CD4-positive, alpha-beta T cell (primary cell): ENCODE results near the gene FOXL2. TPM values are rescaled to one million over a fixed set of nuclear protein-coding genes. Genes with fewer than 3 reads are reported as not detected.

Source experiments
- ATAC-seq: fragments of 200-7000 bp; cut with Tn5 transposase; one replicate; pipeline ENCODE4 v1.10.0; 2022; ENCODE audit warnings: mild to moderate bottlenecking; ENCODE audit not compliant: poor library complexity
- CTCF ChIA-PET: fragments of 350-600 bp; sonication (Branson Sonifier 250); formaldehyde crosslinking; loops from one replicate; lab custom pipeline; 2021; ENCODE audit warnings: antibody characterized with exemption, inconsistent platforms; lab: Charles Lee
- POLR2A ChIA-PET: fragments of 350-600 bp; sonication (Branson Sonifier 250); formaldehyde crosslinking; loops from one replicate; lab custom pipeline; 2021; ENCODE audit warnings: antibody characterized with exemption, inconsistent platforms; lab: Charles Lee
- DNase-seq, 14 experiments: peaks; one replicate each; pipeline ENCODE4 v3.0.0-alpha.2; 2013 to 2020; ENCODE audit warnings: mixed read lengths in 2 of 14
- H3K27ac ChIP-seq, 2 donors: one replicate each; pipeline versions ENCODE4 v1.5.1 to v1.7.0; 2013; ENCODE audit warnings: low read length in 2 of 2, low read depth in 1 of 2, mild to moderate bottlenecking in 1 of 2
- H3K27me3 ChIP-seq, 2 experiments: 1 replicate in 1 of 2; 2 replicates in 1 of 2; pipeline versions ENCODE4 v1.6.1 to v1.7.0; 2013; ENCODE audit warnings: low read length in 2 of 2, control low read depth in 1 of 2, mild to moderate bottlenecking in 1 of 2, moderate library complexity in 1 of 2; ENCODE audit not compliant: insufficient read depth in 2 of 2, control insufficient read depth in 1 of 2
- H3K36me3 ChIP-seq: one replicate; pipeline ENCODE4 v1.6.1; 2013; ENCODE audit warnings: low read length, control low read depth; ENCODE audit not compliant: insufficient read depth
- H3K4me1 ChIP-seq: one replicate; pipeline ENCODE4 v1.6.1; 2013; ENCODE audit warnings: low read length, control low read depth; ENCODE audit not compliant: insufficient read depth
- H3K4me3 ChIP-seq: one replicate; pipeline ENCODE4 v1.5.1; 2013; ENCODE audit warnings: mild to moderate bottlenecking, low read length, moderate library complexity
- H3K9me3 ChIP-seq, 2 experiments: 1 replicate in 1 of 2; 2 replicates in 1 of 2; pipeline versions ENCODE4 v1.6.1 to v1.7.0; 2013; ENCODE audit warnings: low read length in 2 of 2, mild to moderate bottlenecking in 2 of 2, control low read depth in 1 of 2, moderate library complexity in 1 of 2; ENCODE audit not compliant: control insufficient read depth in 1 of 2, insufficient read depth in 1 of 2
- H3K27ac Mint-ChIP-seq: one replicate; pipeline ENCODE4 v1.8.0; 2020; ENCODE audit warnings: mixed read lengths
- H3K27me3 Mint-ChIP-seq: one replicate; pipeline ENCODE4 v1.8.0; 2021; ENCODE audit warnings: mixed read lengths
- H3K36me3 Mint-ChIP-seq: one replicate; pipeline ENCODE4 v1.8.0; 2021; ENCODE audit warnings: low read depth, mixed read lengths
- H3K4me1 Mint-ChIP-seq: one replicate; pipeline ENCODE4 v1.8.0; 2021; ENCODE audit warnings: low read depth, mixed read lengths
- H3K4me3 Mint-ChIP-seq: one replicate; pipeline ENCODE4 v1.8.0; 2020; ENCODE audit warnings: mild to moderate bottlenecking, mixed read lengths
- H3K9me3 Mint-ChIP-seq: one replicate; pipeline ENCODE4 v1.8.0; 2020; ENCODE audit warnings: mixed read lengths
- intact Hi-C, 2 experiments: fragments of 100-400 bp; cut with DNase I in 1 of 2; cut with micrococcal nuclease in 1 of 2; formaldehyde crosslinking; loops; one replicate each; pipeline versions ENCODE4 v1.15.1 to v1.9.0; 2023 to 2025; cut with DNase I, micrococcal nuclease
- total RNA-seq, 174 experiments: library from RNA in 2 of 174; stranded (reverse) in 2 of 174; gene quantifications; one replicate each; pipeline ENCODE4 v1.2.3 and lab custom pipeline; 2021 to 2026
- TF ChIP-seq, protein P1 (sequence below): fragments of 200-600 bp; IDR thresholded peaks from one replicate; pipeline ENCODE4 v1.8.0; 2022; ENCODE audit warnings: antibody characterized with exemption, mild to moderate bottlenecking

The FOXL2 gene
- total RNA-seq, 2 experiments from 2014 or later: not detected

DNA sequence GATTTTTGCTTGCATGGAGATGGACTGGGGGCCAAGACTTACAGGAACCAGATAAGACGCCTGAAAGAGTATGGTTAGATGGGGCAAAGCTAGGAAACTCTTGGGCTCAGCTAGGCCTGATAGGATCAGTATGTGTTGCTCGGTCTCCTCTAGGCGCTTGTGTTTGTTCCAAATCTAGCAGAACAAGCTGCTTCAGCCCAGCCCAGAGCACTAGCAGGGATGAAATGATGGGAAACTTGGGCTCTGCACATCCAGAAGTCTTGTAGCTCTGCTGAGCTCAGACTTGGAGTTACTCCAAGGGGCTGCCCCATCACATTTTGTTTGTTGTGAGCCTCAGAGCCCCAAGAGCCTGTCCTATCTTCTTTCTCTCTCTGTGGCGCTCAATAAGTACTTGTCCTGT, 34.7 kb downstream of the FOXL2 start:
- Histone ChIP-seq H3K36me3 (no peaks in the 10 kb centered on the region), H3K9me3 (no peaks in the 10 kb centered on the region), H3K27me3 (no peaks in the 10 kb centered on the region), H3K4me3 (no peak overlapping the region), H3K4me1 (peaks cover 18% of the 10 kb centered on the region), H3K27ac (no peak overlapping the region)
- intact Hi-C loops: no loop called here
- ChIA-PET CTCF (interaction anchor here (1.1 to 5.2 kb wide), 3 partner anchors 13 to 212 kb away, joined by 3 to 121 read pairs (median 33); partner anchors contain the start of gene PIK3CB), POLR2A (interaction anchor here (1.7 kb wide), 1 partner anchor 318 kb away, joined by 6 read pairs; the partner anchor contains the start of gene CEP70)
- no peak overlapping the region for H3K4me3 Mint-ChIP-seq
- no peak overlapping the region for H3K27ac Mint-ChIP-seq
- DNase-seq (no peak), ATAC-seq (no peak)
- no peaks in the 10 kb centered on the region for H3K9me3 Mint-ChIP-seq
- H3K27me3 Mint-ChIP-seq: no peaks in the 10 kb centered on the region
- TF ChIP-seq, protein P1, sequence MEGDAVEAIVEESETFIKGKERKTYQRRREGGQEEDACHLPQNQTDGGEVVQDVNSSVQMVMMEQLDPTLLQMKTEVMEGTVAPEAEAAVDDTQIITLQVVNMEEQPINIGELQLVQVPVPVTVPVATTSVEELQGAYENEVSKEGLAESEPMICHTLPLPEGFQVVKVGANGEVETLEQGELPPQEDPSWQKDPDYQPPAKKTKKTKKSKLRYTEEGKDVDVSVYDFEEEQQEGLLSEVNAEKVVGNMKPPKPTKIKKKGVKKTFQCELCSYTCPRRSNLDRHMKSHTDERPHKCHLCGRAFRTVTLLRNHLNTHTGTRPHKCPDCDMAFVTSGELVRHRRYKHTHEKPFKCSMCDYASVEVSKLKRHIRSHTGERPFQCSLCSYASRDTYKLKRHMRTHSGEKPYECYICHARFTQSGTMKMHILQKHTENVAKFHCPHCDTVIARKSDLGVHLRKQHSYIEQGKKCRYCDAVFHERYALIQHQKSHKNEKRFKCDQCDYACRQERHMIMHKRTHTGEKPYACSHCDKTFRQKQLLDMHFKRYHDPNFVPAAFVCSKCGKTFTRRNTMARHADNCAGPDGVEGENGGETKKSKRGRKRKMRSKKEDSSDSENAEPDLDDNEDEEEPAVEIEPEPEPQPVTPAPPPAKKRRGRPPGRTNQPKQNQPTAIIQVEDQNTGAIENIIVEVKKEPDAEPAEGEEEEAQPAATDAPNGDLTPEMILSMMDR: no peak
- no peaks in the 10 kb centered on the region for H3K4me1 Mint-ChIP-seq
- no peaks in the 10 kb centered on the region for H3K36me3 Mint-ChIP-seq

DNA sequence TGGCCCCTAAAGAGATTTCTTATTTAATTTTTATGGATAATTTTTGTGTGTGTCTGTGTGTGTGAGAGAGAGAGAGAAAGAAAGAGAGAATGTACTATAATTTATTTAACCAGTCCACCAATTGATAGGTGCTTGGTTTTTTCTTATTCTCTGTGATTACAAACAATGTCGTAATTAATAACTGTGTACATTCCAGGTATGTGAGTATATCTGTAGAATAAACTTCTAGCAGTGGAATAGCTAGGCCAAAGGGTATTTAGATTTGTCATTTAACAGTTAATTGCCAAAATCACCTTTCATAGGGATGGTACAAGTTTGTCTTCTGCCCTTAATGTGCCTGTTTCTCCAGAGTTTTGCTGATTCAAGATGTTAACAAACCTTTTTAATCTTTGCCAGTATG, 35.3 kb downstream of the FOXL2 start:
- POLR2A ChIA-PET: no interaction called here
- Histone ChIP-seq H3K4me3 (no peak overlapping the region), H3K9me3 (no peaks in the 10 kb centered on the region), H3K27me3 (no peaks in the 10 kb centered on the region), H3K4me1 (peaks cover 18% of the 10 kb centered on the region), H3K27ac (no peak overlapping the region), H3K36me3 (no peaks in the 10 kb centered on the region)
- intact Hi-C loops: no loop called here
- H3K4me3 Mint-ChIP-seq: no peak overlapping the region
- ATAC-seq (no peak), DNase-seq (no peak)
- CTCF ChIA-PET: interaction anchor here (1.1 to 4.4 kb wide), 2 partner anchors 13 to 77 kb away, joined by 3 to 33 read pairs; partner anchors contain the start of gene PIK3CB
- H3K27ac Mint-ChIP-seq: no peak overlapping the region
- TF ChIP-seq, protein P1: no peak
- H3K4me1 Mint-ChIP-seq: no peaks in the 10 kb centered on the region
- no peaks in the 10 kb centered on the region for H3K27me3 Mint-ChIP-seq
- no peaks in the 10 kb centered on the region for H3K36me3 Mint-ChIP-seq
- no peaks in the 10 kb centered on the region for H3K9me3 Mint-ChIP-seq

DNA sequence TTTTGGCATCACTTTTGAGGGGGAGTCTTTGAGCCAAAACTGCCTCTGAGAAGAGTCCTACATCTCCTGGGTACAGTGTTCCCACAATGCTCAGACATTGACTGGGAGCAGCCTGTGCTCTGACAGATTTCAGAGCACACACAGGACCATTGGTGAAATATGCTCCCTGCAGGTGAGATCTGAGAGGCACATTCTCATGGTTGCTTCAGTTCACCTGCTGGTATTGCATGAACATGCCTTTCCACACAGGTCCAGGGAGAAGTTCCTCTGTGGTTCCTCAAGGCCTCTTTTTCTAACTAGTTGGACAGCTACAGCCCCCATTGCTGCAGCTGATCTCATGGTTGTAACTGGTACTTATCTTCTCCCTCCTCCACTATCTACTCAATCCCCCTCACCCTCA, 37.0 kb downstream of the FOXL2 start:
- no peak for DNase-seq
- no peak for ATAC-seq
- Histone ChIP-seq H3K27ac (no peak overlapping the region), H3K4me1 (peaks cover 3% of the 10 kb centered on the region), H3K27me3 (no peaks in the 10 kb centered on the region), H3K36me3 (no peaks in the 10 kb centered on the region), H3K4me3 (no peak overlapping the region), H3K9me3 (no peaks in the 10 kb centered on the region)
- H3K4me3 Mint-ChIP-seq: no peak overlapping the region
- ChIA-PET POLR2A (interaction anchor here (1.0 kb wide), 1 partner anchor 300 kb away, joined by 3 read pairs; no protein-coding TSS in a partner anchor), CTCF (interaction anchor here (1.2 kb wide), 1 partner anchor 13 kb away, joined by 6 read pairs; no protein-coding TSS in a partner anchor)
- no peak overlapping the region for H3K27ac Mint-ChIP-seq
- intact Hi-C loops: no loop called here
- no peaks in the 10 kb centered on the region for H3K27me3 Mint-ChIP-seq
- TF ChIP-seq, protein P1: no peak
- no peaks in the 10 kb centered on the region for H3K9me3 Mint-ChIP-seq
- H3K36me3 Mint-ChIP-seq: no peaks in the 10 kb centered on the region
- no peaks in the 10 kb centered on the region for H3K4me1 Mint-ChIP-seq
